ENCODE results near the gene RGS19. TPM values are rescaled to one million over a fixed set of nuclear protein-coding genes. Genes with fewer than 3 reads are reported as not detected.
"Not testable (repeated sequence)": the region's sequence is repeated elsewhere in the genome, so short reads cannot be mapped to it uniquely, and the experiment has no call there.

Gene RGS19
- total RNA-seq (1 to 10 TPM; 2.0 to 3.5 (median 2.4) TPM), polyA plus RNA-seq (1 to 10 TPM; 3.7 to 5.7 (median 3.8) TPM)
- long read RNA-seq, donor 1, partial matches to known transcripts: 2 of 7 reads
- long read RNA-seq, donor 1, other reads (novel, unspliced or antisense): 0 of 7 reads
- long read RNA-seq, donor 2, partial matches to known transcripts: 0 of 6 reads
- long read RNA-seq, donor 2, other reads (novel, unspliced or antisense): 2 of 6 reads

DNA sequence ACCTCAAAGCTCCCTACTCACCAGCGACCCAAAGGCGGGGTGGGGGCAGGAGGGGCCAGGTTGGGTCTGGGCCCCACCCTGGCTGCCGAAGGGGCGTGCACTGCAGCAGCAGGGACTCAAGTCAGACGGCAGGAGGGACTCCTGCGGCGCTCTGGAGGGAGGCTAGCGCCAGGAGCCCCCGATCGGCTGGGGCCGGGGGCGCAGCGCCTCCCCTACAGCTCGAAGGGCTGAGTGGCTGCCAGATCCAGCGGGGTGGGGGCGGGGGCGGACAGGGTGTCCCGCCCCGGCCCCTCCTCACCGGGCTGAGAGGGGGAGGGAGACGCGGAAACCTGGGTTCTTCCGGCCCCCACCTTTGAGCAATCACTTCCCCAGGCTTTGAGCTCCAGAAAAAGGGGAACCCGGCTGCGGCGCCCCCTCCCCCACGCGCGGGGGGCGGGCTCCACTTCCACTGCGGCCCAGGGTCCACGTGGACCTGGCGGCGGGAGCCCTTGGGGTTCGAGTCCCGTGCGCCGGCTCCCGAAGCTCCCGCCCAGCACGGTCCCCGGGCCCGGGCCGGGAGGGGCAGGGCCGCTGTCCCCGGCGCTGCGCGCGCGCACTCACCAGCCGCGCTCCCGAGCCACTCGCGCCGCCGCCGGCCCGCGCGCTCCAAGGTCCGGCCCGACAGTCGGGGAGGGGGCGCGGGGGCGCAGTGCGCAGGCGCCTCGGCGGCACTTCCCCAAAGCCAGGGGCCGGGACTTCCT lies at the start of gene RGS19:
Gene RGS19, minus strand, starts transcription at position 246 of the 740 bp plus-strand sequence. CDS start 2,632 bp downstream, outside the sequence.
- peak; percentile 51 to 73 (median 60) for ATAC-seq
- TF ChIP-seq, protein P1, sequence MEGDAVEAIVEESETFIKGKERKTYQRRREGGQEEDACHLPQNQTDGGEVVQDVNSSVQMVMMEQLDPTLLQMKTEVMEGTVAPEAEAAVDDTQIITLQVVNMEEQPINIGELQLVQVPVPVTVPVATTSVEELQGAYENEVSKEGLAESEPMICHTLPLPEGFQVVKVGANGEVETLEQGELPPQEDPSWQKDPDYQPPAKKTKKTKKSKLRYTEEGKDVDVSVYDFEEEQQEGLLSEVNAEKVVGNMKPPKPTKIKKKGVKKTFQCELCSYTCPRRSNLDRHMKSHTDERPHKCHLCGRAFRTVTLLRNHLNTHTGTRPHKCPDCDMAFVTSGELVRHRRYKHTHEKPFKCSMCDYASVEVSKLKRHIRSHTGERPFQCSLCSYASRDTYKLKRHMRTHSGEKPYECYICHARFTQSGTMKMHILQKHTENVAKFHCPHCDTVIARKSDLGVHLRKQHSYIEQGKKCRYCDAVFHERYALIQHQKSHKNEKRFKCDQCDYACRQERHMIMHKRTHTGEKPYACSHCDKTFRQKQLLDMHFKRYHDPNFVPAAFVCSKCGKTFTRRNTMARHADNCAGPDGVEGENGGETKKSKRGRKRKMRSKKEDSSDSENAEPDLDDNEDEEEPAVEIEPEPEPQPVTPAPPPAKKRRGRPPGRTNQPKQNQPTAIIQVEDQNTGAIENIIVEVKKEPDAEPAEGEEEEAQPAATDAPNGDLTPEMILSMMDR (IDR thresholded peaks at IDR 0.05): no peak
- H3K27ac ChIP-seq: peak within 1 kb of the TSS; percentile 53
- no peaks in the 10 kb centered on the region for H3K9me3 ChIP-seq
- peaks cover 20% of the 10 kb centered on the region for H3K4me1 ChIP-seq
- intact Hi-C loops (cut with DNase I): no loop called here
- peaks cover 0 to 21% (median 3%) of the 10 kb centered on the region in 3 donors for H3K27me3 ChIP-seq (ENCODE audit: insufficient read depth in 3 of 3, low read length in 2 of 3)
- no peaks in the 10 kb centered on the region for H3K36me3 ChIP-seq (ENCODE audit: insufficient read depth in 1 of 2, low read depth in 1 of 2)
- DNase-seq: peak; percentile 81 to 85
- H3K4me3 ChIP-seq: peak within 1 kb of the TSS; percentile 76
- WGBS, 3 donors: 1 to 3% (median 1%) methylated on average over 21 to 73 of the region's 73 CpGs

- ATAC-seq: not testable (repeated sequence)
- intact Hi-C loops (cut with DNase I): loop anchor here in 1 of 2 donors (5.0 kb wide), 1 partner anchor 86 kb away; the partner anchor contains the start of gene C20orf204
These were observed 44.2 kb upstream of the RGS19 start for GRCh38 chr20:64123517-64123916.

DNA sequence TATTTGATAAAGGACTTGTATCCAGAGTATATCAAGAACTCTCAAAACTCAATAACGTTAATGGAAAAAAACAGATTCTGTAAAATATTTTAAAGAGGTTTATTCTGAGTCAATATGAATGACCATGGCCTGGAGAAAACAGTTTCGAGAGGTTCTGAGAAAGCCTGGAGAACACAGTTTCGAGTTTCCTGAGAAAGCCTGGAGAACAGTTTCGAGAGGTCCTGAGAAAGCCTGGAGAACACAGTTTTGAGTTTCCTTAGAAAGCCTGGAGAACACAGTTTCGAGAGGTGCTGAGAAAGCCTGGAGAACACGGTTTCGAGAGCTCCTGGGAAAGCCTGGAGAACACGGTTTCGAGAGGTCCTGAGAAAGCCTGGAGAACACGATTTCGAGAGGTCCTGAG lies 43.6 kb upstream of the RGS19 start:
- not testable (repeated sequence) for H3K27ac ChIP-seq; H3K4me3 ChIP-seq; DNase-seq; H3K36me3 ChIP-seq (ENCODE audit: insufficient read depth in 1 of 2, low read depth in 1 of 2); ATAC-seq; H3K9me3 ChIP-seq; H3K4me1 ChIP-seq
- WGBS, 3 donors: 82 to 85% (median 83%) methylated on average over 11 of the region's 11 CpGs
- intact Hi-C loops (cut with DNase I): loop anchor here in 1 of 2 donors (5.0 kb wide), 1 partner anchor 86 kb away; the partner anchor contains the start of gene C20orf204
- peaks cover 0 to 28% (median 0%) of the 10 kb centered on the region in 3 donors for H3K27me3 ChIP-seq (ENCODE audit: insufficient read depth in 3 of 3, low read length in 2 of 3)

More at GRCh38 chr20:64123517-64123916, 44.2 kb upstream of the RGS19 start:
- not testable (repeated sequence) for H3K4me3 ChIP-seq; H3K9me3 ChIP-seq; DNase-seq; H3K4me1 ChIP-seq; H3K27ac ChIP-seq; H3K36me3 ChIP-seq (ENCODE audit: insufficient read depth in 1 of 2, low read depth in 1 of 2)
- 79 to 85% (median 84%) methylated on average over 11 of the region's 11 CpGs for WGBS, 3 donors
- H3K27me3 ChIP-seq (ENCODE audit: insufficient read depth in 3 of 3, low read length in 2 of 3): peaks cover 0 to 34% (median 0%) of the 10 kb centered on the region in 3 donors

DNA sequence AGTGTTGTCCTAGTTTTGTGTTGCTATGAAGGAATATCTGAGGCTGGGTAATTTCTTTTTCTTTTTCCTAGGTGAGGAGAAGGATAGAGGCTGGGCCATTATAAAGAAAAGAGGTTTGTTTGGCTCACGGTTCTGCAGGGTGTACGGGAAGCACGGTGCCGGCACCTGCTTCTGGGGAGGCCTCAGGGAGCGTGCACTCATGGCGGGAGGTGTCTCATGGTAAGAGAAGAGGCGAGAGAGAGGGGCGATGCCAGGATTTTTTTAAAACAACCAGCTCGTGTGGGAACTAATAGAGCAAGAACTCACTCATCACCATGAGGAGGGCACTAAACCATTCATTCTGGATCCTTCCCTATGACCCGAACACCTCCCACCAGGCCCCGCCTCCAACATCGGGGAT lies 42.3 kb upstream of the RGS19 start:
- DNase-seq (no peak), ATAC-seq (no peak)
- Histone ChIP-seq H3K4me3 (no peak overlapping the region), H3K9me3 (no peaks in the 10 kb centered on the region), H3K36me3 (ENCODE audit: insufficient read depth in 1 of 2, low read depth in 1 of 2) (no peaks in the 10 kb centered on the region), H3K27ac (no peak overlapping the region), H3K4me1 (no peaks in the 10 kb centered on the region), H3K27me3 (ENCODE audit: insufficient read depth in 3 of 3, low read length in 2 of 3) (peaks cover 0 to 27% (median 0%) of the 10 kb centered on the region in 3 donors)
- intact Hi-C loops (cut with DNase I): loop anchor here (2.0 to 5.0 kb wide), 2 partner anchors 39 to 84 kb away; partner anchors contain the start of gene C20orf204 (in 1 of the 2)
- TF ChIP-seq, protein P1 (IDR thresholded peaks at IDR 0.05): no peak
- WGBS, 3 donors: 76 to 82% (median 77%) methylated on average over 12 of the region's 12 CpGs

GRCh38 chr20:64119681-64120341 lies 40.5 kb upstream of the RGS19 start:
- WGBS, 3 donors: 59 to 62% (median 59%) methylated on average over 14 of the region's 14 CpGs

More at GRCh38 chr20:64119681-64120341, 40.5 kb upstream of the RGS19 start:
- no peaks in the 10 kb centered on the region for H3K36me3 ChIP-seq (ENCODE audit: insufficient read depth in 1 of 2, low read depth in 1 of 2)
- TF ChIP-seq, protein P1 (IDR thresholded peaks at IDR 0.05): no peak
- intact Hi-C loops (cut with DNase I): loop anchor here (1.0 to 5.0 kb wide), 3 partner anchors 37 to 83 kb away; partner anchors contain the start of gene C20orf204 (in 1 of the 2)
- H3K4me1 ChIP-seq: no peaks in the 10 kb centered on the region
- no peaks in the 10 kb centered on the region for H3K9me3 ChIP-seq
- H3K27me3 ChIP-seq (ENCODE audit: insufficient read depth in 3 of 3, low read length in 2 of 3): peaks cover 0 to 27% (median 3%) of the 10 kb centered on the region in 3 donors
- peak overlapping the region; percentile 18 for H3K4me3 ChIP-seq
- ATAC-seq (peak; percentile 9 to 36 (median 16)), DNase-seq (peak in 1 of 2 donors; percentile 41)
- no peak overlapping the region for H3K27ac ChIP-seq
